ENCODE measurements around the gene MSH5.
A peak's percentile ranks its signal among the peaks of the same experiment; 100 is the strongest.
"Not testable (repeated sequence)": the region's sequence is repeated elsewhere in the genome, so short reads cannot be mapped to it uniquely, and the experiment has no call there.

Gene MSH5

GRCh38 chr6:31806470-31807272 lies 66.9 kb downstream of the MSH5 start, which contains the start of gene LSM2:
LSM2 (minus strand) TSS chr6:31806966; CDS start chr6:31806757, 209 bp downstream.
- peak; percentile 98 for DNase-seq

GRCh38 chr6:31808599-31808998 lies 68.8 kb downstream of the MSH5 start:
- not testable (repeated sequence) for DNase-seq

GRCh38 chr6:31811645-31812044 lies 71.8 kb downstream of the MSH5 start:
- DNase-seq = no peak
